ENCODE data around the gene ANKRD53.

ANKRD53 gene, protein sequence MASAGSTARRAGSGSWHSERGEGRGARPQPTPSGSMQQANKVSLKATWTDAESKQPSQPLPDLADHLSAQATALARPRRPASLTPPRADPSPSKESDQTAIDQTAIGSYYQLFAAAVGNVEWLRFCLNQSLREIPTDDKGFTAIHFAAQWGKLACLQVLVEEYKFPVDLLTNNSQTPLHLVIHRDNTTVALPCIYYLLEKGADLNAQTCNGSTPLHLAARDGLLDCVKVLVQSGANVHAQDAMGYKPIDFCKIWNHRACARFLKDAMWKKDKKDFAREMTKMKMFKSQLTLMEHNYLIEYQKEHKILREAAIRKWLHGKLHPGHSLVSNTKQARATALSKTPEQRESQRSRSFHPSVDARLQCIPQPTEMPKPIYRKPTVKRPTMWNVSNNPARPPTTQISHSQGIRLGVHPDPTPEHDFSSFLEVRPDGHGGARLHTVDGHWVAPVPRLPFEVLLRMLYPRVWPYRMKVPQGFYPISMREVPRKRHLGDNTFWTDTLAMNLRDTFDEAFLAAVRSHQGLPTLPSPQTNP

DNA sequence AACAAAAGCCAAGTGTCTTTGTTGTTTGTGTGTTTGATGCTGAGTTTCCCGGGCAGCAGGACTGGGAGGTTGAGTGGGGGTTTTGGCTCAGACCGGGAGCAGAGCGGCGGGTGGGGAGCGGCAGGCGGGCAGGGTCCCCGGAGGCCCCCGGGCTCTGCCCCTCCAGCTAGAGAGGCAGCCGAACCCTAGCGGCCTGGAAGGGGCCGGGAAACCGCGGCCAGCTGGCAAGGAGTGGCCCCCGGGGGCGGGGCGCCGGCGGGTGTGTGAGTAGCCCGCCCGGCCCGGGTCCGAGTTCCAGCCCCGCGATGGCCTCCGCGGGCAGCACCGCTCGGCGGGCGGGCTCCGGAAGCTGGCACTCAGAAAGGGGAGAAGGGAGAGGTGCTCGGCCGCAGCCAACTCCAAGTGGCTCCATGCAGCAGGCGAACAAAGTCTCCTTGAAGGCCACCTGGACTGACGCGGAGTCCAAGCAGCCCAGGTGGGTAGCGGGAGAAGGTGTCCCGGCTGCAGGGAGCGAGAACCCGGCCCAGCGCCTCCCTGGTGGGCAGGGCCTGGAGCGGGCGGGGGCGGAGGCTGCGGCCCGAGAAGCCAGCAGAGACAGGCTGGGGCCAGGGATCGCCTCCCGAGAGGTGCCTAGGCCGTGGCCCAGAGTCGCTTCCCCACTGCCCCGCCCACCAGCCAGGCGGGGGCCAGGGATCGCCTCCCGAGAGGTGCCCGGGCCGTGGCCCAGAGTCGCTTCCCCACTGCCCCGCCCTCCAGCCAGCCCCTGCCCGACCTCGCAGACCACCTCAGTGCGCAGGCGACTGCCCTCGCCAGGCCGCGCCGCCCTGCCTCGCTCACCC, at the start of gene ANKRD53:
Gene ANKRD53, plus strand, starts transcription at position 290 of the 839 bp plus-strand sequence. Its CDS starts 16 bp downstream, at position 306.
- DNase-seq (ENCODE audit: extremely low spot score) = no peak
- CTCF ChIA-PET = interaction anchor here (1.7 kb wide), 1 partner anchor 30 kb away, joined by 4 read pairs; no protein-coding TSS in a partner anchor
- POLR2A ChIA-PET = interaction anchor here (1.5 kb wide), 1 partner anchor 30 kb away, joined by 3 read pairs; no protein-coding TSS in a partner anchor
- no peak for TF ChIP-seq LEF1 (IDR thresholded peaks at IDR 0.05; ENCODE audit: borderline replicate concordance)
- no peak for TF ChIP-seq FOXM1 (IDR thresholded peaks at IDR 0.05; ENCODE audit: borderline replicate concordance)

DNA sequence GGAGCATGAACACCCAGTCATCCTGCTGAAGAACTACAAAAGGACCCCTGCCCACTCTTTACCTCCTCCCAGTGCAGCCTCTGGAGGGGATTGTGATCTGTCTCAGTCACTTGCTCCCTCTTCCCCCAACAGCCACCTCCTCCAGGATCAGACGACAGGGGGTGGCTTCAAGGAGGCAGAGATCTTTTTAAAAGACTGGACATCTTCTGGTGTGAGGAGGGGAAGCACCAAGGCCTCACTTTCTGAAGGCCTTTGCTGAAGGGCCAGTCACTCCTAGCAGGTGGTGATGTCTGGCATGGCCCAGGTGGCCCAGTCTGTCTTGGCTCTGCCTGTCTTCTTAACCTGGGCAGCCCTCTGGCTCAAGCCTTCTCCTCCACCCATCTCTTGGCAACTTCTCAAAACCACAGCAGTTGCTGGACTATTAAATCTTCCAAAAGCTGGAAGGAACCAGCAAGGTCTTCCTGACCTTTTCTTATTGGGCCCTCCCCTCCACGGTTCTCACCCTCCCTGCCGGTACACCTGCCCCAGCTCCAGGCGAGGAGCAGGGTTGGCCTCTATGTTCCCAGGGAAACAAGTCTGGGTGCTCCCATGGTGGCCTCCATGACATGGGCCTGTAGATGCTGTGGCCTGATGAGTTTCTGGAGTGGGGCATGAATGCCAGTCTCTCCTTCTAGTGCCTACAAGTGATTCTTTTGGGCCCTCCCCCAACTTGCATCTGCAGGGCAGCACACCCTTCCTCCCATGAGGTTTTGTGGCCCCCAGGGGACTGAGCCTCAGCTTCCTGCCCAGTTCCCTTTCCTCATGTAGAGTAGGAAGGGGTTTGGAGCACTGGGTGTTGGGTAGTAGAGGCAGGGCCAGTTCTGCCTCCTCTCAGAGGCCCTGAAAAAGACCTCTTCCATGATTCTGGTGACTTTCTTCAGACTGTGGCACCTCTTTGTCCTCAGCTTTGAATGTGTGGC, 47.8 kb upstream of the ANKRD53 start:
- ChIA-PET POLR2A (no interaction called here), CTCF (no interaction called here)
- no peak for DNase-seq (ENCODE audit: extremely low spot score)
- no peak for TF ChIP-seq HDGF (IDR thresholded peaks at IDR 0.05; ENCODE audit: borderline replicate concordance)
- TF ChIP-seq FOXM1 (IDR thresholded peaks at IDR 0.05; ENCODE audit: borderline replicate concordance) = no peak
- no peak for TF ChIP-seq NFRKB (IDR thresholded peaks at IDR 0.05)
- no peak for TF ChIP-seq L3MBTL2 (conservative IDR thresholded peaks at IDR 0.05)
- no peak for TF ChIP-seq FOXK2 (IDR thresholded peaks at IDR 0.05)
- no peak for TF ChIP-seq BHLHE40 (IDR thresholded peaks at IDR 0.05; ENCODE audit: borderline replicate concordance)
- TF ChIP-seq ELF4 (IDR thresholded peaks at IDR 0.05) = no peak
- TF ChIP-seq LEF1 (IDR thresholded peaks at IDR 0.05; ENCODE audit: borderline replicate concordance) = no peak
- no peak for TF ChIP-seq FOXA1 (IDR thresholded peaks at IDR 0.05)
- no peak for TF ChIP-seq ARNT (IDR thresholded peaks at IDR 0.05)

DNA sequence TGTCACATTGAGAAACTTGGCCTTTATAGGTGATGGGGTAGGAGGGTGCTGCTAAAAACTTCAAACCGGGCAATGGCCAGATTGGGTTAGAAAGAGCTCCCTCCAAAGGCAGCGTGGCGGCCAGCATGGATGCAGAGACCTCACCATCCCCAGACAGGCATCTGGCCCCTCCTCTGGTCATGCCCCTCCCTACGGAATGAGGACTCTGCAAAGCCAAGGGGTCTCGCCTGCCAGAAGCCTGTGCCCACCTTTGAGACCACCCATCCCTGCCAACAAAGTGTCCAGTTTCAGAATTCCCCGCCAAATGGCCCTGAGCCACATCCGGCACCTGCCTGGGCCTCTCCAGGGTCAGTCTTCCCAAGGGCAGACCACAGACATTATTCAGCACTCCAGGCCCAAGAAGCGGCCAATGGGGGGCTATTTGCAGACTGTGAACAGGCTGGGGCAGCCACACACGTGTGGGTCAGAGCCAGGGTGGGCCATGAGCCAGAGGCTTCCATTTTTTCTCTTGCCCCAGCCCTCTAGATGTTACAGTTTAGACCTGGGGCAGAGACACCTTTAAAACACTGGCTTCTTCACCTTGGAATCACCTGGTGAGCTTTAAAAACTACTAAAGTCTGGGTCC, 46.9 kb upstream of the ANKRD53 start:
- TF ChIP-seq ELF4 (IDR thresholded peaks at IDR 0.05) = no peak
- no peak for TF ChIP-seq ZNF384 (IDR thresholded peaks at IDR 0.05)
- TF ChIP-seq NFRKB (IDR thresholded peaks at IDR 0.05) = no peak
- TF ChIP-seq TARDBP (IDR thresholded peaks at IDR 0.05) = no peak
- no peak for TF ChIP-seq ARNT (IDR thresholded peaks at IDR 0.05)
- TF ChIP-seq LEF1 (IDR thresholded peaks at IDR 0.05; ENCODE audit: borderline replicate concordance) = no peak
- TF ChIP-seq, protein P1, sequence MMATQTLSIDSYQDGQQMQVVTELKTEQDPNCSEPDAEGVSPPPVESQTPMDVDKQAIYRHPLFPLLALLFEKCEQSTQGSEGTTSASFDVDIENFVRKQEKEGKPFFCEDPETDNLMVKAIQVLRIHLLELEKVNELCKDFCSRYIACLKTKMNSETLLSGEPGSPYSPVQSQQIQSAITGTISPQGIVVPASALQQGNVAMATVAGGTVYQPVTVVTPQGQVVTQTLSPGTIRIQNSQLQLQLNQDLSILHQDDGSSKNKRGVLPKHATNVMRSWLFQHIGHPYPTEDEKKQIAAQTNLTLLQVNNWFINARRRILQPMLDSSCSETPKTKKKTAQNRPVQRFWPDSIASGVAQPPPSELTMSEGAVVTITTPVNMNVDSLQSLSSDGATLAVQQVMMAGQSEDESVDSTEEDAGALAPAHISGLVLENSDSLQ (IDR thresholded peaks at IDR 0.05) = no peak
- TF ChIP-seq CTBP1 (IDR thresholded peaks at IDR 0.05; ENCODE audit: borderline replicate concordance) = no peak
- no peak for TF ChIP-seq FOXM1 (IDR thresholded peaks at IDR 0.05; ENCODE audit: borderline replicate concordance)
- TF ChIP-seq SUZ12 (IDR thresholded peaks at IDR 0.05) = no peak
- CTCF ChIA-PET = no interaction called here
- POLR2A ChIA-PET = no interaction called here
- DNase-seq (ENCODE audit: extremely low spot score) = no peak

DNA sequence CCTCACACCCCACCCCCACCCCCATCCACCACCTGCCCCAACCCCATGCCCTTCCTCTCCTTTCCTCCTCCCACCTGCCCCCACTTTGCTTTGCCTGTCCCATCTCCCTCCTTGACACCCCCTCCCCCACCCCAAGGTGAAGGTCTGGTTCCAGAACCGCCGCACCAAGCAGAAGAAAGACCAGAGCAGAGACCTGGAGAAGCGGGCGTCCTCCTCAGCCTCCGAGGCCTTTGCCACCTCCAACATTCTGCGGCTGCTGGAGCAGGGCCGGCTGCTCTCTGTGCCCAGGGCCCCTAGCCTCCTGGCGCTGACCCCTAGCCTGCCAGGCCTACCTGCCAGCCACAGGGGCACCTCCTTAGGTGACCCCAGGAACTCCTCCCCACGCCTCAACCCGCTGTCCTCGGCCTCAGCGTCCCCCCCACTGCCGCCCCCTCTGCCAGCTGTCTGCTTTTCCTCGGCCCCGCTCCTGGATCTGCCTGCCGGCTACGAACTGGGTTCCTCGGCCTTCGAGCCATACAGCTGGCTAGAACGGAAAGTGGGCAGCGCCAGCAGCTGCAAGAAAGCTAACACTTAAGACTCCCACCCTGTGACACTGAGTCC, 45.7 kb upstream of the ANKRD53 start:
- TF ChIP-seq NFRKB (IDR thresholded peaks at IDR 0.05) = no peak
- TF ChIP-seq SUZ12 (IDR thresholded peaks at IDR 0.05) = no peak
- no peak for TF ChIP-seq TARDBP (IDR thresholded peaks at IDR 0.05)
- TF ChIP-seq ARNT (IDR thresholded peaks at IDR 0.05) = no peak
- TF ChIP-seq LEF1 (IDR thresholded peaks at IDR 0.05; ENCODE audit: borderline replicate concordance) = no peak
- TF ChIP-seq, protein P1 (IDR thresholded peaks at IDR 0.05) = no peak
- TF ChIP-seq HDGF (IDR thresholded peaks at IDR 0.05; ENCODE audit: borderline replicate concordance) = no peak
- no peak for TF ChIP-seq BHLHE40 (IDR thresholded peaks at IDR 0.05; ENCODE audit: borderline replicate concordance)
- no peak for TF ChIP-seq SP1 (IDR thresholded peaks at IDR 0.05)
- TF ChIP-seq L3MBTL2 (conservative IDR thresholded peaks at IDR 0.05) = no peak
- no peak for TF ChIP-seq ZNF384 (IDR thresholded peaks at IDR 0.05)
- TF ChIP-seq FOXA1 (IDR thresholded peaks at IDR 0.05) = no peak
- no peak for TF ChIP-seq ELF4 (IDR thresholded peaks at IDR 0.05)
- TF ChIP-seq FOXK2 (IDR thresholded peaks at IDR 0.05) = no peak
- TF ChIP-seq CTBP1 (IDR thresholded peaks at IDR 0.05; ENCODE audit: borderline replicate concordance) = no peak
- TF ChIP-seq FOXM1 (IDR thresholded peaks at IDR 0.05; ENCODE audit: borderline replicate concordance) = no peak
- DNase-seq (ENCODE audit: extremely low spot score) = no peak
- ChIA-PET POLR2A (no interaction called here), CTCF (no interaction called here)

DNA sequence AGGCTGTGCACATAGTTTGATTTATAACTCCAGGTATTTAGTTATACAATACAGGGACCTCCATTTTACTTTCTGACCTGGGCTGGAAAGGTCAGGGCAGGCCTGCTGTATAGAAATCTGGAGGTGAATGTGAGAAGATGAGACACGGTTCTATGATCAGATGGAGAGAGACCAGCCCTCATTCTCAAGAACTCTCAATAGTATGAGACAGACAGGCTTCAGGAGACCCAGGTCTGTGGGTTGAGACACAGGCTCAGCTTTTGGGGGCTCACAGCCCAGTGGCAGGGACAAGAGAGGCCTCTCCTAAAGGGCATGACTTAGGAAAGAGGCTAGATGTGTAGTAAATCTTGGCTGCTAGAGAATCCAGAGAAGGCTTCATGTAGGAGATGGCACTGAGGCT, 43.4 kb upstream of the ANKRD53 start:
- no peak for TF ChIP-seq FOXA1 (IDR thresholded peaks at IDR 0.05)
- TF ChIP-seq SUZ12 (IDR thresholded peaks at IDR 0.05) = no peak
- no peak for TF ChIP-seq HDGF (IDR thresholded peaks at IDR 0.05; ENCODE audit: borderline replicate concordance)
- no peak for TF ChIP-seq FOXK2 (IDR thresholded peaks at IDR 0.05)
- TF ChIP-seq ARNT (IDR thresholded peaks at IDR 0.05) = no peak
- TF ChIP-seq FOXM1 (IDR thresholded peaks at IDR 0.05; ENCODE audit: borderline replicate concordance) = no peak
- no peak for TF ChIP-seq CTBP1 (IDR thresholded peaks at IDR 0.05; ENCODE audit: borderline replicate concordance)
- TF ChIP-seq ELF4 (IDR thresholded peaks at IDR 0.05) = no peak
- TF ChIP-seq NFRKB (IDR thresholded peaks at IDR 0.05) = no peak
- no peak for TF ChIP-seq SP1 (IDR thresholded peaks at IDR 0.05)
- TF ChIP-seq BHLHE40 (IDR thresholded peaks at IDR 0.05; ENCODE audit: borderline replicate concordance) = no peak
- no peak for TF ChIP-seq L3MBTL2 (conservative IDR thresholded peaks at IDR 0.05)
- no peak for DNase-seq (ENCODE audit: extremely low spot score)
- POLR2A ChIA-PET = no interaction called here
- CTCF ChIA-PET = interaction anchor here (1.6 kb wide), 1 partner anchor 13 kb away, joined by 8 read pairs; no protein-coding TSS in a partner anchor
